ENCODE measurements around the gene RFX4. TPM values are rescaled to one million over a fixed set of nuclear protein-coding genes. Genes with fewer than 3 reads are reported as not detected.
A peak's percentile ranks its signal among the peaks of the same experiment; 100 is the strongest.

The RFX4 gene
- total and polyA plus RNA-seq, 2 donors, result 0.05 to 0.23 TPM

GRCh38 chr12:106673141-106673540 lies 90.3 kb downstream of the RFX4 start:
- Histone ChIP-seq H3K4me3 (ENCODE audit: low read length in 2 of 2) (no peak overlapping the region), H3K9me3 (ENCODE audit: control insufficient read depth in 2 of 2, insufficient read depth in 1 of 2, low read length in 1 of 2) (no peaks in the 10 kb centered on the region), H3K27me3 (ENCODE audit: control insufficient read depth in 2 of 2, insufficient read depth in 1 of 2, low read length in 1 of 2) (peaks cover 0 to 4% of the 10 kb centered on the region in 2 donors), H3K36me3 (ENCODE audit: control insufficient read depth in 2 of 2, insufficient read depth in 2 of 2, low read length in 1 of 2) (no peaks in the 10 kb centered on the region), H3K27ac (ENCODE audit: low read depth in 1 of 2, low read length in 1 of 2) (peak overlapping the region; percentile 18 to 82), H3K4me1 (ENCODE audit: control insufficient read depth in 2 of 2, insufficient read depth in 2 of 2, low read length in 2 of 2) (peaks cover 35 to 43% of the 10 kb centered on the region in 2 donors)
- DNase-seq (ENCODE audit: low read depth in 6 of 9, low spot score in 9 of 9), result no peak
- 69% methylated on average over 8 of the region's 8 CpGs for WGBS

GRCh38 chr12:106675651-106676435 lies 93.0 kb downstream of the RFX4 start:
- no peak for DNase-seq (ENCODE audit: low read depth in 6 of 9, low spot score in 9 of 9)
- H3K27ac ChIP-seq (ENCODE audit: low read depth in 1 of 2, low read length in 1 of 2), result no peak overlapping the region
- H3K9me3 ChIP-seq (ENCODE audit: control insufficient read depth in 2 of 2, insufficient read depth in 1 of 2, low read length in 1 of 2), result no peaks in the 10 kb centered on the region
- peaks cover 24 to 27% of the 10 kb centered on the region in 2 donors for H3K4me1 ChIP-seq (ENCODE audit: control insufficient read depth in 2 of 2, insufficient read depth in 2 of 2, low read length in 2 of 2)
- H3K27me3 ChIP-seq (ENCODE audit: control insufficient read depth in 2 of 2, insufficient read depth in 1 of 2, low read length in 1 of 2), result peaks cover 0 to 4% of the 10 kb centered on the region in 2 donors
- no peaks in the 10 kb centered on the region for H3K36me3 ChIP-seq (ENCODE audit: control insufficient read depth in 2 of 2, insufficient read depth in 2 of 2, low read length in 1 of 2)
- WGBS, result 96% methylated on average over 10 of the region's 10 CpGs
- H3K4me3 ChIP-seq (ENCODE audit: low read length in 2 of 2), result no peak overlapping the region

- WGBS, result 84% methylated on average over 1 of the region's 1 CpG
- Histone ChIP-seq H3K4me1 (ENCODE audit: control insufficient read depth in 2 of 2, insufficient read depth in 2 of 2, low read length in 2 of 2) (peaks cover 8% of the 10 kb centered on the region in 2 donors), H3K4me3 (ENCODE audit: low read length in 2 of 2) (no peak overlapping the region), H3K27ac (ENCODE audit: low read depth in 1 of 2, low read length in 1 of 2) (no peak overlapping the region), H3K9me3 (ENCODE audit: control insufficient read depth in 2 of 2, insufficient read depth in 1 of 2, low read length in 1 of 2) (no peaks in the 10 kb centered on the region), H3K36me3 (ENCODE audit: control insufficient read depth in 2 of 2, insufficient read depth in 2 of 2, low read length in 1 of 2) (no peaks in the 10 kb centered on the region), H3K27me3 (ENCODE audit: control insufficient read depth in 2 of 2, insufficient read depth in 1 of 2, low read length in 1 of 2) (no peaks in the 10 kb centered on the region)
- no peak for DNase-seq (ENCODE audit: low read depth in 6 of 9, low spot score in 9 of 9)
Measured at GRCh38 chr12:106679574-106679973, 96.8 kb downstream of the RFX4 start.

- Histone ChIP-seq H3K4me1 (ENCODE audit: control insufficient read depth in 2 of 2, insufficient read depth in 2 of 2, low read length in 2 of 2) (peaks cover 8% of the 10 kb centered on the region in 2 donors), H3K27ac (ENCODE audit: low read depth in 1 of 2, low read length in 1 of 2) (no peak overlapping the region), H3K9me3 (ENCODE audit: control insufficient read depth in 2 of 2, insufficient read depth in 1 of 2, low read length in 1 of 2) (no peaks in the 10 kb centered on the region), H3K27me3 (ENCODE audit: control insufficient read depth in 2 of 2, insufficient read depth in 1 of 2, low read length in 1 of 2) (no peaks in the 10 kb centered on the region), H3K36me3 (ENCODE audit: control insufficient read depth in 2 of 2, insufficient read depth in 2 of 2, low read length in 1 of 2) (no peaks in the 10 kb centered on the region), H3K4me3 (ENCODE audit: low read length in 2 of 2) (no peak overlapping the region)
- no peak for DNase-seq (ENCODE audit: low read depth in 6 of 9, low spot score in 9 of 9)
Measured at GRCh38 chr12:106680280-106680679, 97.5 kb downstream of the RFX4 start.

- H3K4me1 ChIP-seq (ENCODE audit: control insufficient read depth in 2 of 2, insufficient read depth in 2 of 2, low read length in 2 of 2), result peaks cover 8% of the 10 kb centered on the region in 2 donors
- no peak overlapping the region for H3K4me3 ChIP-seq (ENCODE audit: low read length in 2 of 2)
- H3K27me3 ChIP-seq (ENCODE audit: control insufficient read depth in 2 of 2, insufficient read depth in 1 of 2, low read length in 1 of 2), result no peaks in the 10 kb centered on the region
- H3K9me3 ChIP-seq (ENCODE audit: control insufficient read depth in 2 of 2, insufficient read depth in 1 of 2, low read length in 1 of 2), result no peaks in the 10 kb centered on the region
- 66% methylated on average over 3 of the region's 3 CpGs for WGBS
- DNase-seq (ENCODE audit: low read depth in 6 of 9, low spot score in 9 of 9), result no peak
- no peak overlapping the region for H3K27ac ChIP-seq (ENCODE audit: low read depth in 1 of 2, low read length in 1 of 2)
- H3K36me3 ChIP-seq (ENCODE audit: control insufficient read depth in 2 of 2, insufficient read depth in 2 of 2, low read length in 1 of 2), result no peaks in the 10 kb centered on the region
Measured at GRCh38 chr12:106681210-106681609, 98.4 kb downstream of the RFX4 start.

GRCh38 chr12:106682594-106683234 lies 99.9 kb downstream of the RFX4 start:
- peak in 1 of 9 donors; percentile 33 for DNase-seq (ENCODE audit: low read depth in 6 of 9, low spot score in 9 of 9)
- Histone ChIP-seq H3K9me3 (ENCODE audit: control insufficient read depth in 2 of 2, insufficient read depth in 1 of 2, low read length in 1 of 2) (no peaks in the 10 kb centered on the region), H3K4me3 (ENCODE audit: low read length in 2 of 2) (no peak overlapping the region), H3K27ac (ENCODE audit: low read depth in 1 of 2, low read length in 1 of 2) (no peak overlapping the region), H3K36me3 (ENCODE audit: control insufficient read depth in 2 of 2, insufficient read depth in 2 of 2, low read length in 1 of 2) (no peaks in the 10 kb centered on the region), H3K4me1 (ENCODE audit: control insufficient read depth in 2 of 2, insufficient read depth in 2 of 2, low read length in 2 of 2) (peaks cover 8% of the 10 kb centered on the region in 2 donors), H3K27me3 (ENCODE audit: control insufficient read depth in 2 of 2, insufficient read depth in 1 of 2, low read length in 1 of 2) (no peaks in the 10 kb centered on the region)
- 73% methylated on average over 4 of the region's 4 CpGs for WGBS

- 85% methylated on average over 7 of the region's 7 CpGs for WGBS
- Histone ChIP-seq H3K4me1 (ENCODE audit: control insufficient read depth in 2 of 2, insufficient read depth in 2 of 2, low read length in 2 of 2) (peaks cover 8% of the 10 kb centered on the region in 2 donors), H3K27ac (ENCODE audit: low read depth in 1 of 2, low read length in 1 of 2) (peak overlapping the region; percentile 37 to 77), H3K4me3 (ENCODE audit: low read length in 2 of 2) (no peak overlapping the region), H3K9me3 (ENCODE audit: control insufficient read depth in 2 of 2, insufficient read depth in 1 of 2, low read length in 1 of 2) (no peaks in the 10 kb centered on the region), H3K36me3 (ENCODE audit: control insufficient read depth in 2 of 2, insufficient read depth in 2 of 2, low read length in 1 of 2) (no peaks in the 10 kb centered on the region), H3K27me3 (ENCODE audit: control insufficient read depth in 2 of 2, insufficient read depth in 1 of 2, low read length in 1 of 2) (peaks cover 0 to 3% of the 10 kb centered on the region in 2 donors)
- DNase-seq (ENCODE audit: low read depth in 6 of 9, low spot score in 9 of 9), result peak in 2 of 9 donors; percentile 12 to 36
Measured at GRCh38 chr12:106684497-106684896, 101.7 kb downstream of the RFX4 start.

- no peaks in the 10 kb centered on the region for H3K36me3 ChIP-seq (ENCODE audit: control insufficient read depth in 2 of 2, insufficient read depth in 2 of 2, low read length in 1 of 2)
- H3K27ac ChIP-seq (ENCODE audit: low read depth in 1 of 2, low read length in 1 of 2), result peak overlapping the region in 1 of 2 donors; percentile 77
- peaks cover 8% of the 10 kb centered on the region in 2 donors for H3K4me1 ChIP-seq (ENCODE audit: control insufficient read depth in 2 of 2, insufficient read depth in 2 of 2, low read length in 2 of 2)
- H3K4me3 ChIP-seq (ENCODE audit: low read length in 2 of 2), result no peak overlapping the region
- DNase-seq (ENCODE audit: low read depth in 6 of 9, low spot score in 9 of 9), result no peak
- H3K9me3 ChIP-seq (ENCODE audit: control insufficient read depth in 2 of 2, insufficient read depth in 1 of 2, low read length in 1 of 2), result no peaks in the 10 kb centered on the region
- H3K27me3 ChIP-seq (ENCODE audit: control insufficient read depth in 2 of 2, insufficient read depth in 1 of 2, low read length in 1 of 2), result peaks cover 0 to 3% of the 10 kb centered on the region in 2 donors
Measured at GRCh38 chr12:106685381-106685780, 102.6 kb downstream of the RFX4 start.

- Histone ChIP-seq H3K27ac (ENCODE audit: low read depth in 1 of 2, low read length in 1 of 2) (no peak overlapping the region), H3K27me3 (ENCODE audit: control insufficient read depth in 2 of 2, insufficient read depth in 1 of 2, low read length in 1 of 2) (peaks cover 0 to 3% of the 10 kb centered on the region in 2 donors), H3K36me3 (ENCODE audit: control insufficient read depth in 2 of 2, insufficient read depth in 2 of 2, low read length in 1 of 2) (no peaks in the 10 kb centered on the region), H3K9me3 (ENCODE audit: control insufficient read depth in 2 of 2, insufficient read depth in 1 of 2, low read length in 1 of 2) (no peaks in the 10 kb centered on the region), H3K4me1 (ENCODE audit: control insufficient read depth in 2 of 2, insufficient read depth in 2 of 2, low read length in 2 of 2) (peaks cover 0 to 8% of the 10 kb centered on the region in 2 donors), H3K4me3 (ENCODE audit: low read length in 2 of 2) (no peak overlapping the region)
- no peak for DNase-seq (ENCODE audit: low read depth in 6 of 9, low spot score in 9 of 9)
Measured at GRCh38 chr12:106687672-106688071, 104.9 kb downstream of the RFX4 start.
